NOMO-1 treated with dmso at 0.1 percent for 144 hours (cell line): ENCODE data around the gene CCHCR1.

Experiments
- DNase-seq: peaks from one replicate; lab custom pipeline; 2025; ENCODE audit not compliant: unreplicated experiment; lab: John Stamatoyannopoulos, UW

Gene CCHCR1

GRCh38 chr6:31112478-31112877, 45.1 kb downstream of the CCHCR1 start, which contains the start of gene C6orf15:
Gene C6orf15, minus strand, starts transcription at chr6:31112575. Its CDS starts 20 bp downstream, at chr6:31112555.
- DNase-seq, result no peak

GRCh38 chr6:31111712-31112111, 45.9 kb downstream of the CCHCR1 start:
- no peak for DNase-seq

GRCh38 chr6:31110825-31111582, 46.6 kb downstream of the CCHCR1 start:
- no peak for DNase-seq

- DNase-seq, result no peak
Observed at GRCh38 chr6:31107052-31107451, 50.5 kb downstream of the CCHCR1 start.

- no peak for DNase-seq
Observed at GRCh38 chr6:31103136-31103535, 54.5 kb downstream of the CCHCR1 start.

- DNase-seq, result no peak
Observed at GRCh38 chr6:31098449-31098938, 59.1 kb downstream of the CCHCR1 start.

- DNase-seq, result no peak
Observed at GRCh38 chr6:31096656-31097055, 60.9 kb downstream of the CCHCR1 start.

GRCh38 chr6:31096215-31096614, 61.4 kb downstream of the CCHCR1 start:
- no peak for DNase-seq

GRCh38 chr6:31094389-31094881, 63.2 kb downstream of the CCHCR1 start:
- no peak for DNase-seq

- no peak for DNase-seq
Observed at GRCh38 chr6:31092769-31093505, 64.7 kb downstream of the CCHCR1 start.
